ENCODE measurements around the gene SMAD3. TPM values are rescaled to one million over a fixed set of nuclear protein-coding genes. Genes with fewer than 3 reads are reported as not detected.

SMAD3 gene
- total RNA-seq, 2 donors from 2014 or later: 13.5 to 47.4 TPM

- peaks cover 75 to 82% of the 10 kb centered on the region in 2 donors for H3K4me1 Mint-ChIP-seq (ENCODE audit: low read depth in 2 of 2)
- peak overlapping the region; percentile 96 to 99 for H3K27ac Mint-ChIP-seq
- H3K27me3 Mint-ChIP-seq: no peaks in the 10 kb centered on the region
- H3K36me3 Mint-ChIP-seq: no peaks in the 10 kb centered on the region
- ATAC-seq (no peak), DNase-seq (ENCODE audit: low spot score) (no peak)
- peak overlapping the region; percentile 86 for H3K4me3 Mint-ChIP-seq
- no peaks in the 10 kb centered on the region for H3K9me3 Mint-ChIP-seq
Observed at GRCh38 chr15:67135494-67135893, 70.1 kb downstream of the SMAD3 start.

- Mint-ChIP-seq H3K4me3 (peak overlapping the region; percentile 69), H3K27ac (peak overlapping the region; percentile 96 to 99), H3K9me3 (no peaks in the 10 kb centered on the region), H3K36me3 (no peaks in the 10 kb centered on the region), H3K4me1 (ENCODE audit: low read depth in 2 of 2) (peaks cover 72 to 77% of the 10 kb centered on the region in 2 donors), H3K27me3 (no peaks in the 10 kb centered on the region)
- DNase-seq (ENCODE audit: low spot score) (no peak), ATAC-seq (no peak)
Observed at GRCh38 chr15:67136802-67137201, 71.4 kb downstream of the SMAD3 start.

GRCh38 chr15:67137319-67137718 lies 71.9 kb downstream of the SMAD3 start:
- ATAC-seq (no peak), DNase-seq (ENCODE audit: low spot score) (no peak)
- Mint-ChIP-seq H3K27me3 (no peaks in the 10 kb centered on the region), H3K9me3 (no peaks in the 10 kb centered on the region), H3K36me3 (no peaks in the 10 kb centered on the region), H3K4me1 (ENCODE audit: low read depth in 2 of 2) (peaks cover 67 to 74% of the 10 kb centered on the region in 2 donors), H3K4me3 (peak overlapping the region; percentile 69), H3K27ac (peak overlapping the region; percentile 96 to 99)

GRCh38 chr15:67137951-67138848 lies 72.8 kb downstream of the SMAD3 start:
- Mint-ChIP-seq H3K9me3 (no peaks in the 10 kb centered on the region), H3K27me3 (no peaks in the 10 kb centered on the region), H3K4me1 (ENCODE audit: low read depth in 2 of 2) (peaks cover 65 to 67% of the 10 kb centered on the region in 2 donors), H3K27ac (peak overlapping the region; percentile 96 to 99), H3K36me3 (no peaks in the 10 kb centered on the region), H3K4me3 (peak overlapping the region; percentile 28)
- ATAC-seq (no peak), DNase-seq (ENCODE audit: low spot score) (no peak)

- Mint-ChIP-seq H3K27me3 (no peaks in the 10 kb centered on the region), H3K4me3 (peak overlapping the region; percentile 28), H3K4me1 (ENCODE audit: low read depth in 2 of 2) (peaks cover 57 to 63% of the 10 kb centered on the region in 2 donors), H3K9me3 (no peaks in the 10 kb centered on the region), H3K36me3 (no peaks in the 10 kb centered on the region), H3K27ac (peak overlapping the region; percentile 96 to 99)
- DNase-seq (ENCODE audit: low spot score): no peak
- no peak for ATAC-seq
Observed at GRCh38 chr15:67138891-67139855, 73.8 kb downstream of the SMAD3 start.

- H3K27ac Mint-ChIP-seq: peak overlapping the region in 1 of 2 donors; percentile 53
- peaks cover 56 to 58% of the 10 kb centered on the region in 2 donors for H3K4me1 Mint-ChIP-seq (ENCODE audit: low read depth in 2 of 2)
- ATAC-seq: peak; percentile 30 to 31
- no peaks in the 10 kb centered on the region for H3K9me3 Mint-ChIP-seq
- H3K4me3 Mint-ChIP-seq: peak overlapping the region; percentile 11
- no peaks in the 10 kb centered on the region for H3K36me3 Mint-ChIP-seq
- no peak for DNase-seq (ENCODE audit: low spot score)
- no peaks in the 10 kb centered on the region for H3K27me3 Mint-ChIP-seq
Observed at GRCh38 chr15:67140078-67140833, 74.9 kb downstream of the SMAD3 start.

GRCh38 chr15:67142092-67142766 lies 76.8 kb downstream of the SMAD3 start:
- no peak for ATAC-seq
- Mint-ChIP-seq H3K4me3 (no peak overlapping the region), H3K4me1 (ENCODE audit: low read depth in 2 of 2) (peaks cover 60 to 61% of the 10 kb centered on the region in 2 donors), H3K27ac (peak overlapping the region in 1 of 2 donors; percentile 41), H3K27me3 (no peaks in the 10 kb centered on the region), H3K9me3 (no peaks in the 10 kb centered on the region), H3K36me3 (no peaks in the 10 kb centered on the region)
- no peak for DNase-seq (ENCODE audit: low spot score)

GRCh38 chr15:67142767-67143100 lies 77.3 kb downstream of the SMAD3 start:
- Mint-ChIP-seq H3K4me1 (ENCODE audit: low read depth in 2 of 2) (peaks cover 59 to 61% of the 10 kb centered on the region in 2 donors), H3K4me3 (no peak overlapping the region), H3K27ac (peak overlapping the region in 1 of 2 donors; percentile 41), H3K9me3 (no peaks in the 10 kb centered on the region), H3K27me3 (no peaks in the 10 kb centered on the region), H3K36me3 (no peaks in the 10 kb centered on the region)
- ATAC-seq (no peak), DNase-seq (ENCODE audit: low spot score) (no peak)

- DNase-seq (ENCODE audit: low spot score) (no peak), ATAC-seq (no peak)
- Mint-ChIP-seq H3K4me1 (ENCODE audit: low read depth in 2 of 2) (peaks cover 64% of the 10 kb centered on the region in 2 donors), H3K27ac (no peak overlapping the region), H3K36me3 (no peaks in the 10 kb centered on the region), H3K4me3 (no peak overlapping the region), H3K27me3 (no peaks in the 10 kb centered on the region), H3K9me3 (no peaks in the 10 kb centered on the region)
Observed at GRCh38 chr15:67143646-67144045, 78.2 kb downstream of the SMAD3 start.

GRCh38 chr15:67144609-67145311 lies 79.4 kb downstream of the SMAD3 start:
- no peak overlapping the region for H3K4me3 Mint-ChIP-seq
- DNase-seq (ENCODE audit: low spot score): no peak
- peaks cover 61 to 63% of the 10 kb centered on the region in 2 donors for H3K4me1 Mint-ChIP-seq (ENCODE audit: low read depth in 2 of 2)
- no peaks in the 10 kb centered on the region for H3K27me3 Mint-ChIP-seq
- peak; percentile 60 to 64 for ATAC-seq
- no peaks in the 10 kb centered on the region for H3K9me3 Mint-ChIP-seq
- peak overlapping the region; percentile 32 to 35 for H3K27ac Mint-ChIP-seq
- no peaks in the 10 kb centered on the region for H3K36me3 Mint-ChIP-seq

- no peak overlapping the region for H3K4me3 Mint-ChIP-seq
- peaks cover 61 to 62% of the 10 kb centered on the region in 2 donors for H3K4me1 Mint-ChIP-seq (ENCODE audit: low read depth in 2 of 2)
- no peaks in the 10 kb centered on the region for H3K36me3 Mint-ChIP-seq
- peak overlapping the region; percentile 32 to 35 for H3K27ac Mint-ChIP-seq
- H3K27me3 Mint-ChIP-seq: no peaks in the 10 kb centered on the region
- H3K9me3 Mint-ChIP-seq: no peaks in the 10 kb centered on the region
- ATAC-seq (no peak), DNase-seq (ENCODE audit: low spot score) (no peak)
Observed at GRCh38 chr15:67145312-67145610, 79.9 kb downstream of the SMAD3 start.

- Mint-ChIP-seq H3K4me1 (ENCODE audit: low read depth in 2 of 2) (peaks cover 61 to 62% of the 10 kb centered on the region in 2 donors), H3K9me3 (no peaks in the 10 kb centered on the region), H3K27me3 (no peaks in the 10 kb centered on the region), H3K36me3 (no peaks in the 10 kb centered on the region), H3K27ac (peak overlapping the region in 1 of 2 donors; percentile 79), H3K4me3 (no peak overlapping the region)
- ATAC-seq (no peak), DNase-seq (ENCODE audit: low spot score) (no peak)
Observed at GRCh38 chr15:67145710-67146109, 80.3 kb downstream of the SMAD3 start.
